Panc1 (cell line): ENCODE measurements around the gene SOAT1.
"Not testable (repeated sequence)": the region's sequence is repeated elsewhere in the genome, so short reads cannot be mapped to it uniquely, and the experiment has no call there.

Experiments used
- POLR2AphosphoS5 ChIP-seq: IDR thresholded peaks from 2 replicates; pipeline ENCODE4 v1.6.1; 2012; ENCODE audit warnings: mild to moderate bottlenecking, low read depth, low read length, moderate library complexity
- TF ChIP-seq, protein P1 (sequence below): fragments of 450-650 bp; IDR thresholded peaks from 2 replicates; pipeline ENCODE4 v1.5.1; 2017; ENCODE audit warnings: mild to moderate bottlenecking
- TF ChIP-seq, protein P2 (sequence below), 2 experiments: IDR thresholded peaks; 2 replicates each; pipeline ENCODE4 v1.6.1; 2011 to 2012; ENCODE audit warnings: low read depth in 2 of 2, control low read depth in 1 of 2, low read length in 1 of 2, mild to moderate bottlenecking in 1 of 2, moderate library complexity in 1 of 2; ENCODE audit not compliant: insufficient read depth in 1 of 2

GRCh38 chr1:179361631-179362030, 68.0 kb downstream of the SOAT1 start:
- TF ChIP-seq, protein P1, sequence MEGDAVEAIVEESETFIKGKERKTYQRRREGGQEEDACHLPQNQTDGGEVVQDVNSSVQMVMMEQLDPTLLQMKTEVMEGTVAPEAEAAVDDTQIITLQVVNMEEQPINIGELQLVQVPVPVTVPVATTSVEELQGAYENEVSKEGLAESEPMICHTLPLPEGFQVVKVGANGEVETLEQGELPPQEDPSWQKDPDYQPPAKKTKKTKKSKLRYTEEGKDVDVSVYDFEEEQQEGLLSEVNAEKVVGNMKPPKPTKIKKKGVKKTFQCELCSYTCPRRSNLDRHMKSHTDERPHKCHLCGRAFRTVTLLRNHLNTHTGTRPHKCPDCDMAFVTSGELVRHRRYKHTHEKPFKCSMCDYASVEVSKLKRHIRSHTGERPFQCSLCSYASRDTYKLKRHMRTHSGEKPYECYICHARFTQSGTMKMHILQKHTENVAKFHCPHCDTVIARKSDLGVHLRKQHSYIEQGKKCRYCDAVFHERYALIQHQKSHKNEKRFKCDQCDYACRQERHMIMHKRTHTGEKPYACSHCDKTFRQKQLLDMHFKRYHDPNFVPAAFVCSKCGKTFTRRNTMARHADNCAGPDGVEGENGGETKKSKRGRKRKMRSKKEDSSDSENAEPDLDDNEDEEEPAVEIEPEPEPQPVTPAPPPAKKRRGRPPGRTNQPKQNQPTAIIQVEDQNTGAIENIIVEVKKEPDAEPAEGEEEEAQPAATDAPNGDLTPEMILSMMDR = not testable (repeated sequence)
- not testable (repeated sequence) for TF ChIP-seq POLR2AphosphoS5
- TF ChIP-seq, protein P2, sequence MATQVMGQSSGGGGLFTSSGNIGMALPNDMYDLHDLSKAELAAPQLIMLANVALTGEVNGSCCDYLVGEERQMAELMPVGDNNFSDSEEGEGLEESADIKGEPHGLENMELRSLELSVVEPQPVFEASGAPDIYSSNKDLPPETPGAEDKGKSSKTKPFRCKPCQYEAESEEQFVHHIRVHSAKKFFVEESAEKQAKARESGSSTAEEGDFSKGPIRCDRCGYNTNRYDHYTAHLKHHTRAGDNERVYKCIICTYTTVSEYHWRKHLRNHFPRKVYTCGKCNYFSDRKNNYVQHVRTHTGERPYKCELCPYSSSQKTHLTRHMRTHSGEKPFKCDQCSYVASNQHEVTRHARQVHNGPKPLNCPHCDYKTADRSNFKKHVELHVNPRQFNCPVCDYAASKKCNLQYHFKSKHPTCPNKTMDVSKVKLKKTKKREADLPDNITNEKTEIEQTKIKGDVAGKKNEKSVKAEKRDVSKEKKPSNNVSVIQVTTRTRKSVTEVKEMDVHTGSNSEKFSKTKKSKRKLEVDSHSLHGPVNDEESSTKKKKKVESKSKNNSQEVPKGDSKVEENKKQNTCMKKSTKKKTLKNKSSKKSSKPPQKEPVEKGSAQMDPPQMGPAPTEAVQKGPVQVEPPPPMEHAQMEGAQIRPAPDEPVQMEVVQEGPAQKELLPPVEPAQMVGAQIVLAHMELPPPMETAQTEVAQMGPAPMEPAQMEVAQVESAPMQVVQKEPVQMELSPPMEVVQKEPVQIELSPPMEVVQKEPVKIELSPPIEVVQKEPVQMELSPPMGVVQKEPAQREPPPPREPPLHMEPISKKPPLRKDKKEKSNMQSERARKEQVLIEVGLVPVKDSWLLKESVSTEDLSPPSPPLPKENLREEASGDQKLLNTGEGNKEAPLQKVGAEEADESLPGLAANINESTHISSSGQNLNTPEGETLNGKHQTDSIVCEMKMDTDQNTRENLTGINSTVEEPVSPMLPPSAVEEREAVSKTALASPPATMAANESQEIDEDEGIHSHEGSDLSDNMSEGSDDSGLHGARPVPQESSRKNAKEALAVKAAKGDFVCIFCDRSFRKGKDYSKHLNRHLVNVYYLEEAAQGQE (IDR thresholded peaks at IDR 0.05; ENCODE audit: insufficient read depth in 1 of 2, low read depth in 2 of 2, low read length in 1 of 2) = not testable (repeated sequence)
